ENCODE measurements around the gene SIX3.

Gene SIX3

DNA sequence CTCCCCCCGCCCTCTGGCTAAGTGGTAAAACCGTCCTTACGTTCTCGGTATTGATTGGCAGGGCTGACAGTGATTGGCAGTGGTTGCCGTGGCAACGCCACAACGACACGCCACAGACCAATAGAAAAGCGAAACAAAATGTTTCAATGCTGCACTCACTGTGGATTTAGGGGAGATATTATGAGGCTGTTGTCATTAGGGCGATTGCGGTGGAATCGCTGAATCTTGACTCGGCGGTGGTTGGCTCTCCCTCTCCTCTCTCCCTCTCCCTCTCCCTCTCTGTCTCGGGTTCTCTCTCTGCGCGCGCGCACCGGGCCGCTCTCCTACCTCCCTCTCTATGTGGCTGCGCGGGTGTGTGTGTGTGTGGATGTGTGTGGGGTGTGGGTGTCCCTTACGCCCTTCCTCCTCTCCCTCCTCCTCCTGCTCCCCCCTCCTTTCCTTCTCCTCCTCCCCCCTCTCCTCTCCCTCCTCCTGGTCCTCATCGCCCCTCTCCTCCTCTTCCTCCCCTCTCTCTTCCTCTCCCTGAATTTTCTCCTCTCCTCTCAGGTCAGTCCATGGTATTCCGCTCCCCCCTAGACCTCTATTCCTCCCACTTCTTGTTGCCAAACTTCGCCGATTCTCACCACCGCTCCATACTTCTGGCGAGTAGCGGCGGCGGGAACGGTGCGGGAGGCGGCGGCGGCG, at the start of gene SIX3:
Gene SIX3 (plus strand): TSS at position 152 of the 684 bp plus-strand sequence. CDS start 403 bp downstream, at position 555.
- no peak within 1 kb of the TSS for H3K4me2 ChIP-seq (ENCODE audit: low read length)
- no peaks in the 10 kb centered on the region for H3K36me3 ChIP-seq (ENCODE audit: insufficient read depth, low read length)
- H3F3A ChIP-seq (ENCODE audit: insufficient read depth, low read length) = no peaks in the 10 kb centered on the region
- TF ChIP-seq, protein P1, sequence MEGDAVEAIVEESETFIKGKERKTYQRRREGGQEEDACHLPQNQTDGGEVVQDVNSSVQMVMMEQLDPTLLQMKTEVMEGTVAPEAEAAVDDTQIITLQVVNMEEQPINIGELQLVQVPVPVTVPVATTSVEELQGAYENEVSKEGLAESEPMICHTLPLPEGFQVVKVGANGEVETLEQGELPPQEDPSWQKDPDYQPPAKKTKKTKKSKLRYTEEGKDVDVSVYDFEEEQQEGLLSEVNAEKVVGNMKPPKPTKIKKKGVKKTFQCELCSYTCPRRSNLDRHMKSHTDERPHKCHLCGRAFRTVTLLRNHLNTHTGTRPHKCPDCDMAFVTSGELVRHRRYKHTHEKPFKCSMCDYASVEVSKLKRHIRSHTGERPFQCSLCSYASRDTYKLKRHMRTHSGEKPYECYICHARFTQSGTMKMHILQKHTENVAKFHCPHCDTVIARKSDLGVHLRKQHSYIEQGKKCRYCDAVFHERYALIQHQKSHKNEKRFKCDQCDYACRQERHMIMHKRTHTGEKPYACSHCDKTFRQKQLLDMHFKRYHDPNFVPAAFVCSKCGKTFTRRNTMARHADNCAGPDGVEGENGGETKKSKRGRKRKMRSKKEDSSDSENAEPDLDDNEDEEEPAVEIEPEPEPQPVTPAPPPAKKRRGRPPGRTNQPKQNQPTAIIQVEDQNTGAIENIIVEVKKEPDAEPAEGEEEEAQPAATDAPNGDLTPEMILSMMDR (IDR thresholded peaks at IDR 0.05; ENCODE audit: low read length) = no peak
- TF ChIP-seq EZH2 (IDR thresholded peaks at IDR 0.05; ENCODE audit: borderline replicate concordance, low read length) = no peak
- no peak within 1 kb of the TSS for H2AFZ ChIP-seq (ENCODE audit: low read length)
- H3K27ac ChIP-seq (ENCODE audit: low read depth, low read length, poor library complexity, severe bottlenecking) = no peak within 1 kb of the TSS
- H3K4me3 ChIP-seq (ENCODE audit: low read depth, low read length, poor library complexity, severe bottlenecking) = no peak within 1 kb of the TSS
- no peaks in the 10 kb centered on the region for H4K20me1 ChIP-seq (ENCODE audit: insufficient read depth, low read length)
- no peaks in the 10 kb centered on the region for H3K27me3 ChIP-seq (ENCODE audit: insufficient read depth, low read length)
- no peak within 1 kb of the TSS for H3K9ac ChIP-seq (ENCODE audit: low read length)
- H3K9me3 ChIP-seq (ENCODE audit: low read length) = no peaks in the 10 kb centered on the region
- H3K9me2 ChIP-seq (ENCODE audit: low read depth, low read length) = no peaks in the 10 kb centered on the region
- H3K4me1 ChIP-seq (ENCODE audit: insufficient read depth, low read length, severe bottlenecking) = no peaks in the 10 kb centered on the region
- H3K79me2 ChIP-seq (ENCODE audit: insufficient read depth, low read length) = no peaks in the 10 kb centered on the region

- H3K79me2 ChIP-seq (ENCODE audit: insufficient read depth, low read length) = no peaks in the 10 kb centered on the region
- peaks cover 3% of the 10 kb centered on the region; the same call in 1 of the 2 replicates for H3K27me3 ChIP-seq (ENCODE audit: insufficient read depth, low read length)
- TF ChIP-seq EZH2 (IDR thresholded peaks at IDR 0.05; ENCODE audit: borderline replicate concordance, low read length) = no peak
- H3F3A ChIP-seq (ENCODE audit: insufficient read depth, low read length) = no peaks in the 10 kb centered on the region
- H3K9ac ChIP-seq (ENCODE audit: low read length) = no peak overlapping the region
- H3K27ac ChIP-seq (ENCODE audit: low read depth, low read length, poor library complexity, severe bottlenecking) = no peak overlapping the region
- no peaks in the 10 kb centered on the region for H3K4me1 ChIP-seq (ENCODE audit: insufficient read depth, low read length, severe bottlenecking)
- no peaks in the 10 kb centered on the region for H3K9me3 ChIP-seq (ENCODE audit: low read length)
- no peak overlapping the region for H3K4me2 ChIP-seq (ENCODE audit: low read length)
- H2AFZ ChIP-seq (ENCODE audit: low read length) = no peak overlapping the region
- H3K36me3 ChIP-seq (ENCODE audit: insufficient read depth, low read length) = no peaks in the 10 kb centered on the region
- H3K9me2 ChIP-seq (ENCODE audit: low read depth, low read length) = no peaks in the 10 kb centered on the region
- no peaks in the 10 kb centered on the region for H4K20me1 ChIP-seq (ENCODE audit: insufficient read depth, low read length)
- H3K4me3 ChIP-seq (ENCODE audit: low read depth, low read length, poor library complexity, severe bottlenecking) = no peak overlapping the region
Measured at GRCh38 chr2:44894058-44894457, 47.4 kb upstream of the SIX3 start.

DNA sequence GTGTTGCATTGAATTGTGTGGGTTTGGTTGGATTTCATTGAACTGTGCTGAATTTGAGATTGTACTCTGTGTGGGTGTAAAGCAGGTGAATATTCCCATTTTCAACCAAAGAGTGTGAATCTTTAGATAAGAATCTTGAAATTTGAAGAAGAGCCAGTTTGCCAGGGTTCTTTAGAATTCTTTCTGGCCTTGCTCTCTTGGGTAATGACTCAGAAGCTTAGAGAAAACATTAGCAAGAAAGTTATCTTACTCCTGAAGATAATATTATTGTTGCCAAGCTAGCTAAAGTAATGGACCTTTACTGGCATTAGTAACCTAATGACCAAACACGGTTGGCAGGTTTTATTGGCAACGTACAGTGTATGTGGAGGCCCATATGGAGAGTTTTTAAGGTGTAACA, 46.4 kb upstream of the SIX3 start:
- Histone ChIP-seq H3K9me3 (ENCODE audit: low read length) (no peaks in the 10 kb centered on the region), H3K4me1 (ENCODE audit: insufficient read depth, low read length, severe bottlenecking) (no peaks in the 10 kb centered on the region), H3K9ac (ENCODE audit: low read length) (no peak overlapping the region), H3K4me3 (ENCODE audit: low read depth, low read length, poor library complexity, severe bottlenecking) (no peak overlapping the region), H3K27ac (ENCODE audit: low read depth, low read length, poor library complexity, severe bottlenecking) (no peak overlapping the region), H3K9me2 (ENCODE audit: low read depth, low read length) (no peaks in the 10 kb centered on the region), H2AFZ (ENCODE audit: low read length) (no peak overlapping the region), H4K20me1 (ENCODE audit: insufficient read depth, low read length) (no peaks in the 10 kb centered on the region), H3K79me2 (ENCODE audit: insufficient read depth, low read length) (no peaks in the 10 kb centered on the region), H3F3A (ENCODE audit: insufficient read depth, low read length) (no peaks in the 10 kb centered on the region), H3K27me3 (ENCODE audit: insufficient read depth, low read length) (peaks cover 3% of the 10 kb centered on the region; the same call in 1 of the 2 replicates), H3K36me3 (ENCODE audit: insufficient read depth, low read length) (no peaks in the 10 kb centered on the region), H3K4me2 (ENCODE audit: low read length) (no peak overlapping the region)
- TF ChIP-seq, protein P1 (IDR thresholded peaks at IDR 0.05; ENCODE audit: low read length) = no peak
- TF ChIP-seq EZH2 (IDR thresholded peaks at IDR 0.05; ENCODE audit: borderline replicate concordance, low read length) = no peak

GRCh38 chr2:44897406-44897805, 44.1 kb upstream of the SIX3 start:
- Histone ChIP-seq H3K79me2 (ENCODE audit: insufficient read depth, low read length) (no peaks in the 10 kb centered on the region), H3K9me3 (ENCODE audit: low read length) (no peaks in the 10 kb centered on the region), H3K4me2 (ENCODE audit: low read length) (no peak overlapping the region), H4K20me1 (ENCODE audit: insufficient read depth, low read length) (no peaks in the 10 kb centered on the region), H3K9me2 (ENCODE audit: low read depth, low read length) (no peaks in the 10 kb centered on the region), H3F3A (ENCODE audit: insufficient read depth, low read length) (no peaks in the 10 kb centered on the region), H3K4me3 (ENCODE audit: low read depth, low read length, poor library complexity, severe bottlenecking) (no peak overlapping the region), H3K9ac (ENCODE audit: low read length) (no peak overlapping the region), H2AFZ (ENCODE audit: low read length) (no peak overlapping the region), H3K27me3 (ENCODE audit: insufficient read depth, low read length) (peaks cover 3% of the 10 kb centered on the region), H3K27ac (ENCODE audit: low read depth, low read length, poor library complexity, severe bottlenecking) (no peak overlapping the region), H3K4me1 (ENCODE audit: insufficient read depth, low read length, severe bottlenecking) (no peaks in the 10 kb centered on the region), H3K36me3 (ENCODE audit: insufficient read depth, low read length) (no peaks in the 10 kb centered on the region)
- TF ChIP-seq, protein P1 (IDR thresholded peaks at IDR 0.05; ENCODE audit: low read length) = no peak; the same call in 1 of the 2 replicates
- TF ChIP-seq EZH2 (IDR thresholded peaks at IDR 0.05; ENCODE audit: borderline replicate concordance, low read length) = no peak

All from OCI-LY1 (cell line).